Activated CD8-positive, alpha-beta memory T cell treated with anti-CD3 and anti-CD28 coated beads, Interleukin-2, amount 50 U/mL, for 24 hours (primary cell): ENCODE measurements around the gene TMEM97.
A peak's percentile ranks its signal among the peaks of the same experiment; 100 is the strongest.
"Not testable (repeated sequence)": the region's sequence is repeated elsewhere in the genome, so short reads cannot be mapped to it uniquely, and the experiment has no call there.

Experiments used
- DNase-seq: peaks from one replicate; pipeline ENCODE4 v3.0.0-alpha.2; 2020; ENCODE audit errors: extremely low read depth

Gene TMEM97

GRCh38 chr17:28318759-28319597, at the start of gene TMEM97:
Gene TMEM97, plus strand, starts transcription at chr17:28319200. Its CDS starts 40 bp downstream, at chr17:28319240.
- peak; percentile 93 for DNase-seq

- no peak for DNase-seq
Measured at GRCh38 chr17:28270055-28270454, 48.9 kb upstream of the TMEM97 start.

- DNase-seq, result no peak
Measured at GRCh38 chr17:28270926-28271325, 48.1 kb upstream of the TMEM97 start.

GRCh38 chr17:28271431-28271830, 47.6 kb upstream of the TMEM97 start:
- DNase-seq, result no peak

GRCh38 chr17:28272166-28272565, 46.8 kb upstream of the TMEM97 start:
- no peak for DNase-seq

- not testable (repeated sequence) for DNase-seq
Measured at GRCh38 chr17:28273341-28273740, 45.7 kb upstream of the TMEM97 start.

GRCh38 chr17:28274591-28275265, 44.3 kb upstream of the TMEM97 start:
- DNase-seq, result no peak

- DNase-seq, result no peak
Measured at GRCh38 chr17:28276011-28276410, 43.0 kb upstream of the TMEM97 start.

GRCh38 chr17:28279411-28279810, 39.6 kb upstream of the TMEM97 start:
- no peak for DNase-seq

- no peak for DNase-seq
Measured at GRCh38 chr17:28280826-28281225, 38.2 kb upstream of the TMEM97 start.

- no peak for DNase-seq
Measured at GRCh38 chr17:28282596-28282995, 36.4 kb upstream of the TMEM97 start.

GRCh38 chr17:28285965-28286364, 33.0 kb upstream of the TMEM97 start:
- no peak for DNase-seq

GRCh38 chr17:28290703-28291102, 28.3 kb upstream of the TMEM97 start:
- no peak for DNase-seq

- no peak for DNase-seq
Measured at GRCh38 chr17:28291780-28292330, 27.1 kb upstream of the TMEM97 start.

GRCh38 chr17:28292878-28293277, 26.1 kb upstream of the TMEM97 start:
- DNase-seq, result not testable (repeated sequence)

- no peak for DNase-seq
Measured at GRCh38 chr17:28293994-28294393, 25.0 kb upstream of the TMEM97 start.

- no peak for DNase-seq
Measured at GRCh38 chr17:28295677-28296578, 23.1 kb upstream of the TMEM97 start.

- no peak for DNase-seq
Measured at GRCh38 chr17:28298449-28298848, 20.6 kb upstream of the TMEM97 start.

GRCh38 chr17:28306954-28307401, 12.0 kb upstream of the TMEM97 start:
- DNase-seq, result no peak

GRCh38 chr17:28313841-28314240, 5.2 kb upstream of the TMEM97 start:
- no peak for DNase-seq

GRCh38 chr17:28315846-28316705, 2.9 kb upstream of the TMEM97 start:
- no peak for DNase-seq
